SH-SY5Y (cell line): Measurements from ENCODE around the gene CALM3.

Experiments used
- GATA2 ChIP-seq: IDR thresholded peaks from 2 replicates; pipeline ENCODE4 v1.6.1; 2011; ENCODE audit warnings: mild to moderate bottlenecking, low read depth, low read length
- GATA3 ChIP-seq: IDR thresholded peaks from 2 replicates; pipeline ENCODE4 v1.6.1; 2011; ENCODE audit warnings: low read depth, mild to moderate bottlenecking, low read length, moderate library complexity

Gene CALM3

GRCh38 chr19:46606681-46607447, 5.7 kb downstream of the CALM3 start:
- no peak for TF ChIP-seq GATA2
- TF ChIP-seq GATA3, result no peak

GRCh38 chr19:46607448-46607841, 6.3 kb downstream of the CALM3 start:
- TF ChIP-seq GATA3, result no peak

GRCh38 chr19:46608178-46608577, 7.0 kb downstream of the CALM3 start:
- TF ChIP-seq GATA2, result no peak
- no peak for TF ChIP-seq GATA3

GRCh38 chr19:46608581-46609345, 7.6 kb downstream of the CALM3 start:
- TF ChIP-seq GATA3 (no peak), GATA2 (no peak)

- no peak for TF ChIP-seq GATA2
- no peak for TF ChIP-seq GATA3
These were observed 8.6 kb downstream of the CALM3 start for GRCh38 chr19:46609511-46610412.

GRCh38 chr19:46610413-46610775, 9.3 kb downstream of the CALM3 start:
- TF ChIP-seq GATA2 (no peak), GATA3 (no peak)

- no peak for TF ChIP-seq GATA3
- no peak for TF ChIP-seq GATA2
These were observed 10.0 kb downstream of the CALM3 start for GRCh38 chr19:46610851-46611770.

- TF ChIP-seq GATA3 (no peak), GATA2 (no peak)
These were observed 10.6 kb downstream of the CALM3 start for GRCh38 chr19:46611776-46612175.

- TF ChIP-seq GATA2 (no peak), GATA3 (no peak)
These were observed 12.4 kb downstream of the CALM3 start for GRCh38 chr19:46613525-46613924.

- TF ChIP-seq GATA3 (no peak), GATA2 (no peak)
These were observed 13.1 kb downstream of the CALM3 start for GRCh38 chr19:46614114-46614722.

- no peak for TF ChIP-seq GATA3
- TF ChIP-seq GATA2, result no peak
These were observed 14.8 kb downstream of the CALM3 start for GRCh38 chr19:46615966-46616365.

GRCh38 chr19:46616631-46617322, 15.6 kb downstream of the CALM3 start:
- TF ChIP-seq GATA2 (no peak), GATA3 (no peak)
